ENCODE measurements around the gene SOCS3.

The SOCS3 gene, protein sequence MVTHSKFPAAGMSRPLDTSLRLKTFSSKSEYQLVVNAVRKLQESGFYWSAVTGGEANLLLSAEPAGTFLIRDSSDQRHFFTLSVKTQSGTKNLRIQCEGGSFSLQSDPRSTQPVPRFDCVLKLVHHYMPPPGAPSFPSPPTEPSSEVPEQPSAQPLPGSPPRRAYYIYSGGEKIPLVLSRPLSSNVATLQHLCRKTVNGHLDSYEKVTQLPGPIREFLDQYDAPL

GRCh38 chr17:78359997-78360370 lies at the start of gene SOCS3:
Gene SOCS3, minus strand, starts transcription at chr17:78360077. Its CDS starts 982 bp downstream, at chr17:78359095.
- FAIRE-seq, result no peak

DNA sequence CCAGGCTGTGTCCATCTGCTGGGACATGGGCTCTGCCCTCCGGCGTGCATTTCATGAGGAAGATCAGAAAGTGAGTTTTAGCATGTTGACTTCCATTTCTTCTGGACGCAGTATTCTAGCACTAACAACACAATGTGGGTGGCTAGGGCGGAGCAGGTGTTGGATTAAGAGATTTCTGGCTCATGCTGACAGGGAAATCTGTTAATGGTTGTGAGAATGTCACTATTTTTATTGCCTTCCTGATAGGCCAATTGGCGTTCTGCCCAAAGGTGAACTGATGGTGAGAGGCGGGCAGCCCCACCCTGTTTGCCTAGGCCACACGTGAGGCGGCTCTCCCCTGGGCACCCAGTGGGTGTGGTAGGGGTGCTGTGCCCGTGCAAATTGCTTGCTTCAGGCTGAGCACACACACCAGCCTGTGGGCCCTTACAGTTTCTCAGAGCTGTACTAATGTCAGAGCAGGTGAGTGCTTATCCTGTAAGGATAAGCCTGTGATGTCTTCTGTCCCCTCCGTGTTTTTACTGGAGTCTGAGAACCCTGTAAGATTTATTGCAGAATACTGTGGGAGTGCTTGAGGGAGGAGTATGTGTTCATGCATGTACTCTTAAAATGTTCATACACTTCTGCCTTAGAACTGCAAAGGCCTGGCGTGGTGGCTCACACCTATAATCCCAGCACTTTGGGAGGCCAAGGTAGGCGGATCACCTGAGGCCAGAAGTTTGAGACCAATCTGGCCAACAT lies 49.5 kb upstream of the SOCS3 start:
- no peak for FAIRE-seq

- no peak for FAIRE-seq
Observed at GRCh38 chr17:78408476-78409050, 48.7 kb upstream of the SOCS3 start.

GRCh38 chr17:78407387-78408000 lies 47.6 kb upstream of the SOCS3 start:
- no peak for FAIRE-seq

GRCh38 chr17:78406920-78407319 lies 47.0 kb upstream of the SOCS3 start:
- no peak for FAIRE-seq

DNA sequence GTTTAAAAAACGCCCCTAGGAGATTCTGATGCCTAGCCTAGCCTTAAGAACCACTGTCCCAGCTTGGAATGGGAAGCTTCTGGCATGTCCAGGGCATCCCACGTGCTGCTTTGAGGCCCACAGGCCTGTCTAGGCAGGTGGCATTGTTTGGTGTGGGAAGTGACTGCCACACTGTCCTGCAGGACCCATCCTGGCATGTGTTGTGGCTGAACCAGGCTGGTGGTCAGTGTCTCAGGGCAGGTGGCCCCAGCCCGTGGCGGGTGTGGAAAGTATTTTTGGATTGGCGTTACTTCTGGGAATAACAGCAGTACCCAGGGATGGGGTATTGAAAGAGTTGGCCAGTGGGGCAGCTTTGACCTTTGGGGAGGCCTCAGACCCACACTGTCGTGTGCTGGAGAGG lies 46.5 kb upstream of the SOCS3 start:
- FAIRE-seq, result no peak

- FAIRE-seq, result no peak
Observed at GRCh38 chr17:78403822-78404221, 43.9 kb upstream of the SOCS3 start.

DNA sequence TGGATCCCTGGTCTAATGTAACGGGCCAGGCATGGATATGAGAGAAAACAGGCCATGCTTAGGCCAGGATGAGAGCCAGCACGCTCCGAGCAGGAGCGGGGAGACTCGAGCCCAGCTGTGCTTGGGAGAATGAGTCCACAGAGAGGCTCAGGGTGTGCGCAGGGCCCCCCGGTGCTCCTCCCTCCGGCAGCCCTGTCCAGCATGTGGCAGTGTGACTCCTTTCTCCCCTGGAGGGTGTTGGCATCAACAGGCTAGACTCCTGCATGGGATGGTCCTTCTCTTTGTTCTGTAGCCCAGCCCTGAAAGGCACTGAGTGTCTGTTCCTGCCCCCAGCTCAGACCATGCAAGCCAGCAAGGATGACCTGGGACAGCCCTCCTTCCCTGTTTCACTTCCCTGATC lies 42.0 kb upstream of the SOCS3 start:
- FAIRE-seq, result no peak

GRCh38 chr17:78401246-78401645 lies 41.4 kb upstream of the SOCS3 start:
- no peak for FAIRE-seq

DNA sequence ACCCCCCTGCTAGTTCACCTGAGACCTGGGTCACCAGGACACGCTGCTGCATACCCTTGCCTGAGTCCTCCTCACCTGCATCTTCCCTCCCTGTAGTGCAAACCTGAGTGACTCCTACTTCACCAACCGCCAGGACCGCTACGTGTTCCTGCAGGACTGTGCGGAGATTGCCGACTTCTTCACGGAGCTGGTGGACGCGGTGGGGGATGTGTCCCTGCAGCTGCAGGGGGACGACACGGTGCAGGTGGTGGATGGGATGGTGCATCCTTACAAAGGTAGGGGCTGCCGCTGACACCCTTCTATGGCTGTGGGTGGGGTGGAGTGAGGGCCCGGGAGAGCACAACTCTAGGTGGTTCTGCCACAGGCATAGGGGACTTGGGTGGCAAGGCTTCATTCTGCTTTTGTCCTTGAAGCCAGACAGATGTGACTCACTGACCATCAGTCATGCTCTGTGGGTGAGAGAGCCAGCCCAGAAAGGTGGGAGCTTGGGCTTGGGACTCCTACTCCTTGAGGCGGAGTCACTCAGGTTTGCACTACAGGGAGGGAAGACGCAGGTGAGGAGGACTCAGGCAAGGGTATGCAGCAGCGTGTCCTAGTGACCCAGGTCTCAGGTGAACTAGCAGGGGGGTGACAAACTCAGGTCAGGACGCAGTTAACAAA lies 40.8 kb upstream of the SOCS3 start:
- FAIRE-seq, result no peak

DNA sequence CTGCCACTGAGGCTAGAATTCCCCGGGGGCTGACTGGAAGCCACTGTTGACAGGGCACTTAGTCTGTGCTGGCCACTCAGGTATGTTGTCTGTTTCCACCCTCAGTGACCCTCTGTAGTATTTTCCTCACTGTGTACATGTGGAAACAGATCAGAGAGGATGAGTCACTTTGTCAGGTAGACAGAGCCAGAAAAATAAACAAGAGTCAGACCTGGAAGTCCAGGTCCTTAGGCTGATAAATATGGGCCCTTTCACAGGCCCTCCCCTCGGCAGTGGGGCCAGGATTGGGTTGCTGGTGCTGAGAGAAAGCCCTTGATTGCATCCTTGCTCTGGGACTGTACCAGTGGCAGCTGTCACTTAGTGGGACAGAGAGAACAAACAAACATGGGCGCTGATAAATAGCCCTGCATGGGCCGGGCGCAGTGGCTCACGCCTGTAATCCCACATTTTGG lies 39.8 kb upstream of the SOCS3 start:
- no peak for FAIRE-seq

DNA sequence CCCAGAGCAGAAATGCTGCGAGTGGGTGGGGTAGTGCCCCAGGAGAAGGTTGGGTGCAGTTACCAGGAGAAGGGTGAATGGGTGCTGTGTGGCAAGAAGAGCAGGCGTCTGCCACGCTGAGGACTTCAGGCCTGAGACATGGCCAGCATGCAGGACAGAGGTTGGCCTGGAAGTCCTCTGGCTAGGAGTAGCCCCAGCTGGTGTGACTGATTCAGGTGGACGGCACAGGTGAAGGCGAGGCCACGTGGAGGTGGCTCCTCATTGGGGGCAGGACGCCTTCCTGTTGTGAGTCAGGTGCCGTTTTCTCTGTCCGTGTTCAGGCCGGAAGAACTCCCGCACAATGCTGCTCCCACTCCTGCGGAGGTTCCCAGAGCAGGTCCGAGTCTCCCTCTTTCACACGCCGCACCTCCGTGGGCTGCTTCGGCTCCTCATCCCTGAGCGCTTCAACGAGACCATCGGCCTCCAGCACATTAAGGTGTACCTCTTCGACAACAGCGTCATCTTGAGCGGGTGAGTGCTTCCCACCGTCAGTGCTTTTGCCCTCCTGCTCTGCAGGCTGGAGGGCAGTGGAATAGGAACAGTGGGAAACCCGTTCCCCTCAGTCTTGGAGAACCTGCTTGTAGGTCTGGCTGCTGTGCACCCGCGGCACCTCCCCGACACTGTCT lies 39.3 kb upstream of the SOCS3 start:
- no peak for FAIRE-seq

DNA sequence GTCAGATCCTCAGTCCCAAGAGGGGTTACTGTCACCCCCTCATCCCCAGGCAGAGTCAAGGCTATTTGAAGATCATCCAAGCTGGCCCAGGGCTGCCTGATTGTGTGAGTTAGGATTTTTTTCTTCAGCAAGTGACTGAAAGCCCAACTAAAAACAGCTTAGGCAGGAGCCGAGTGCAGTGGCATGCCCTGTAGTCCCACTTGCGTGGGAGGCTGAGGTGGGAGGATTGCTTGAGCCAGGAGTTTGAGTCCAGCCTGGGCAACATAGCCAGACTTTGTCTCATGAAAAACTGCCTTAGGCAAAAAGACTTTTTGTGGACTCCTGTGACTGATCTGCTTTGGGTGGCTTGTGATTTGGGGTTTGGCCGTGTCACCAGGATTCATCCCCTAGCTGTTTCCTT lies 38.5 kb upstream of the SOCS3 start:
- FAIRE-seq, result no peak

GRCh38 chr17:78397681-78398101 lies 37.8 kb upstream of the SOCS3 start:
- FAIRE-seq, result no peak

DNA sequence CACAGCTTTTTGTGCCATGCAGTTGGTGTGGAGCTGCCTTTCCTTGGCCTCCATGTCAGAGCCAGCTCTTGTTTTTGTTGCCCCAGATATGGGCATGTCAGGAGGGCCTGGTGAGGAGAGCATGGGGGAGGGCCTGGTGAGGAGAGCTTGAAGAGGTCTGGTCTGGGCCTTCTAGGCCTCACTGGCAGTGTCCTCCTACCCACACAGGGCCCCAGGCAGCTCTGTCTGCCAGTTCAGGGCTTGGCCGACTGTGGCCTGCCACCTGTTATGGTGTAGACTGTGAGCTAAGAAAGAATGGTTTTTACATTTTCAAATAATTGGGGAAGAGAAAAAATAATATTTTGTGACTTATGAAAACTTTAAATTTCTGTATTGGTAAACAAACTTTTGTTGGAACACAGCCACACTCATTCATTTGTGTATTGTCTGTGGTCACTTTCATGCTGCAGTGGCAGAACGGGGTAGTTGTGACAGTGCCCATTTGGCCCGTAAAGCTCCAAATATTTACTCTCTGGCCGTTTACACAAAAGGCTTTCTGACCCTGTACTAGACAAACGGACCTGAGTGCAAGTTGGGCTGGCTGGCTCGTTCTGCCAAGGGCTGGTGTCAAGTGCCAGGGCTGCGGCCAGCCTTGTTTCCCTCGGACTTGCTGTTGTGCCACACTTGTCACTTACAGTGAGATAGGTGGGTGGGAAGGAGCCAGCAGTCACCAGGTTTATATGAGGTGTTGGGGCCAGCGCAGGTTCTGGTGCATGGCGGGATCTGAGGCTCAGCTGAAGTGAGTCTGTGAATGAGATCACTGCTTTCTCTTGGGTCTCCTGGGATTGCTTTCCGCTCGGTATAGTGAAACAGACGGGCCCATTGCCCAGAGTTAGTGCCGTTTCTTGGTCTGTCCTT lies 36.8 kb upstream of the SOCS3 start:
- no peak for FAIRE-seq

DNA sequence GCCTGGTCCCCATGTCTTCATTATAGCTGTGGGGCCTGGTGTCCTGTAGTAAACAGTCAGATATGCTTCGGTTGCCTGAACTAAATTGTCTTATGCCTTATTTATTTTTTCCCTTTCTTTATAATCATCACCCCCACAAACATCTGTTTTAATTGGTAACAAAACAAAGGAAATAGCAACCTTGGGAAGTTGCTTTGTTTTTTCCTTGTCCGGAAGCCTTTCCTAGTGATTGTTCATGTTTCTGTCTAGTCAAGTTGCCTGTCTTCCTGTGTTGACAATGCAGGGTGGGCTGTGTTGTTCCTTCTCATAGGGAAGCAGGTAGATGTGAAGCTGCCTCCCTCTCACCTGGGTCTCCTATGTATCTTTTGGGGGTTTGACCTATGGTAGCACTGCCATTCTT lies 35.3 kb upstream of the SOCS3 start:
- FAIRE-seq, result peak; percentile 68

DNA sequence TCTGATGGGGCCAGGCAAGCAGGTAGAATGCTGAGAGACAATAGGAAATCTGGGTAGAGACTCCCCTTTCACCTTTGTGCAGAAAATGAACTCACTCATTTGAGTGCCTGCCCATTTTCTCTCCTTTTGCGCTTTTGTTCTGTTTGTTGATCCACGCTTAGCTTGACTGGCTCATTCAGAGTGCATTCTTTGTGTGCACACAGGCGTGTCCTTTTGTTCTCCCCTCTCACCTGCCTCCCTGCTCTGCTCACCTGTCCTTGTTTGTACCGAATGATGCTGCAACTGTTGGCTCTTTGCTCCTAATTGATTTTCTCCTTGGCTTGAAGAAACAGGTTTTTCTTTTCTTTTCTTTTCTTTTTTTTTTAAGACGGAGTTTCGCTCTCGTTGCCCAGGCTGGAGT lies 34.3 kb upstream of the SOCS3 start:
- no peak for FAIRE-seq

GRCh38 chr17:78393575-78393974 lies 33.7 kb upstream of the SOCS3 start:
- FAIRE-seq, result no peak

GRCh38 chr17:78392295-78392694 lies 32.4 kb upstream of the SOCS3 start:
- no peak for FAIRE-seq

GRCh38 chr17:78391843-78392242 lies 32.0 kb upstream of the SOCS3 start:
- FAIRE-seq, result no peak

DNA sequence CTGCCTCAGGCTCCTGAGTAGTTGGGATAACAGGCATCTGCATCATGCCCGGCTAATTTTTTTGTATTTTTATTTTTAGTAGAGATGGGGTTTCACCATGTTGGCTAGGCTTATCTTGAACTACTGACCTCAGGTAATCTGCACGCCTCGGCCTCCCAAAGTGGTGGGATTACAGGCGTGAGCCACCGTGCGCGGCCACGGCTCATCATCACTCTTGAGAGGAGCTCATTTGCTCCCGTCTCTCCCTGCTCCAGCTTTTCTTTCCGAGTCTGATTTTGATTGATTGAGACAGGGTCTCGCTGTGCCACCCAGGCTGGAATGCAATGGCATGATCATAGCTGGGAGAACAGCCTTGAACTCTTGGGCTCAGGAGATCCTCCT lies 31.2 kb upstream of the SOCS3 start:
- FAIRE-seq, result no peak

Data from endometrium (tissue), 2 donors.